ENCODE results near the gene DPH6. TPM values are rescaled to one million over a fixed set of nuclear protein-coding genes. Genes with fewer than 3 reads are reported as not detected.

DPH6 gene
- polyA plus RNA-seq, 3 donors from 2014 or later, result 12.4 to 14.5 (median 14.3) TPM

DNA sequence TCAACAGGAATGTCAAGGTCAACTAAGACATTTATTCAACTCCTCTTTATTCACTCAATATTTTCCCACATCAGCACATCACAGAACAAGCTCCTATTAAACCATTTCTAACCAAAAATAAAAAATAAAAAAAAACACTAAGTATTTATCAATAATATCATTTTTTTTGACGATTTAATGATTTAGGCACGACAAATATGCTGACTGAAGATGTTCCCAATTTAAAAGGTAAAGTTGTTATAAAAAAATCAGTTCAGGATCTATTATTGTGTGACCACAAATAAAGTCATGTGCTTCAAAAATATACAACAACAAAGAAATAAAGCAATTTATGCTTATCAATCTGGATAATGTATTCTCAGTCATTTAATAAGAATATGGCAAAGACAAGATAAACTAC is 16.2 kb downstream of the DPH6 start:
- no peak overlapping the region for H3K4me3 Mint-ChIP-seq
- no peaks in the 10 kb centered on the region for H3K9me3 Mint-ChIP-seq
- H3K27ac Mint-ChIP-seq, result no peak overlapping the region
- no peak for DNase-seq
- peaks cover 21 to 30% (median 27%) of the 10 kb centered on the region in 3 donors for H3K36me3 Mint-ChIP-seq
- H3K4me1 Mint-ChIP-seq, result no peaks in the 10 kb centered on the region
- no peaks in the 10 kb centered on the region for H3K27me3 Mint-ChIP-seq (ENCODE audit: low read depth in 3 of 3)

DNA sequence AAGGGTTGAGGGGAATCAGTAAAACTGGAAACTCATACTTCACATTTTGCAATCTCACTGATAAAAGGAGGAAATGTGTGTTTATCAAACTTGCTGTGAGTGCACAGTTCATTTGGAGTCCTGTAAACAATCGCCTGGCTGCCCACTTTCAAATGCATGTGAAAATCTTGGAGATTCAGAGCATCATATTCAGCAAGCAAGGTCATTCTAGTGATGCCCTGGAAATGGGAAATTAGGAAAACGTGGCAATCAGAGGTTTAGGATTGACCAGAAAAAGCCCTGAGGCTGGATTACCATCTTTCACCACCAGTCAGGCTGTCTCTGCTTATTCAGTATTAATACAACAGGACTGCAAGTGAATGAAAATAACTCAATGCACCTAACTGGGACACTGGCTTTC is 23.9 kb downstream of the DPH6 start:
- no peaks in the 10 kb centered on the region for H3K4me1 Mint-ChIP-seq
- no peak overlapping the region for H3K4me3 Mint-ChIP-seq
- no peaks in the 10 kb centered on the region for H3K27me3 Mint-ChIP-seq (ENCODE audit: low read depth in 3 of 3)
- peaks cover 0 to 4% (median 0%) of the 10 kb centered on the region in 3 donors for H3K36me3 Mint-ChIP-seq
- DNase-seq, result no peak
- H3K9me3 Mint-ChIP-seq, result no peaks in the 10 kb centered on the region
- no peak overlapping the region for H3K27ac Mint-ChIP-seq

DNA sequence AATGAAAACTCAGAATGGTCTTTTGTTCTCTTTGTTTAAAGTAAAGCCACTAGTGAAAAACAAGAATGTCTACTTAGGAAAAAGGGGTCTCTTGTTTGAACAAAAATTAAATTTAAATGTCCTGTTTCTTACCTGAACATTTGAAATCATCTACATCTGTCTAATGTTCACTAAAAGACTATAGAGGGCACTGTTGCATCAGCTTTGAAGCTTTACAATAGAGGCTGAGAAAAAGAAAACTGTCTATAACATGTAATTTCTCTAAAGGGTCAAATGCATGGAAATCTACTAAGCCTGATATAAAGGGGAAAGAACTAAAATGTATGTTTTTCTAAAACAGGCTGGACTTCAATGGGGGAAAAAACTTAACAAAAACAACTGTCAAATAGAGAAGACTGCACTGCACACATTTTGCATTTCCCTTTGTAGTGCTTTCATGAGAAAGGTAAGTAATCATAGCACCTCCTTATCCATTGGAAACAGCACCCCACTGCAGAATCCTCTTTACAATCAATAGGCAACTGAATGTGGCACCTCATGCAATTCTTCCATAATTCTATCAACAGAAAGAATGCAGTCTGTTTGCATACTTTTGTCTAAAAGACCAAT is 26.3 kb downstream of the DPH6 start:
- Mint-ChIP-seq H3K4me3 (no peak overlapping the region), H3K27me3 (ENCODE audit: low read depth in 3 of 3) (no peaks in the 10 kb centered on the region), H3K27ac (no peak overlapping the region), H3K9me3 (no peaks in the 10 kb centered on the region), H3K36me3 (no peaks in the 10 kb centered on the region), H3K4me1 (no peaks in the 10 kb centered on the region)
- peak; percentile 10 to 35 (median 32) for DNase-seq

DNA sequence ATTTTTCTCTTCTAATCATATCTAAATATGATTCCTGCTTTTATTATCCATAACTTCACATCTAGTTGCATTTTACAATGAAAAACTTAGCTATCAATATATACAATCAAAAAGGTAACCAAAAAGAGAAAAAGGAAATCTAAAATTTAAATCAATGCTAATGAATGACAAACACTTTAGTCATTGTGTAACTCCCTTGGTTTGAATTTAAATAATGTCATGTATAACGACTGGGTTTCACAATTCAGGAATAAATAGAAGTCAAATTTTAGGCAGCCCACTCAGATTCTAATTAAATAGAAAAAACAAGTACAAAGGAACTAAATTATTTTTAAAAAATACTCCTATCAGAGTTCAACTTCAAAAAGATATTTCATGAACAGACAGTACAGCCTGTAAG is 26.9 kb downstream of the DPH6 start:
- DNase-seq, result no peak
- Mint-ChIP-seq H3K27ac (no peak overlapping the region), H3K4me1 (no peaks in the 10 kb centered on the region), H3K9me3 (no peaks in the 10 kb centered on the region), H3K36me3 (no peaks in the 10 kb centered on the region), H3K27me3 (ENCODE audit: low read depth in 3 of 3) (no peaks in the 10 kb centered on the region), H3K4me3 (no peak overlapping the region)

DNA sequence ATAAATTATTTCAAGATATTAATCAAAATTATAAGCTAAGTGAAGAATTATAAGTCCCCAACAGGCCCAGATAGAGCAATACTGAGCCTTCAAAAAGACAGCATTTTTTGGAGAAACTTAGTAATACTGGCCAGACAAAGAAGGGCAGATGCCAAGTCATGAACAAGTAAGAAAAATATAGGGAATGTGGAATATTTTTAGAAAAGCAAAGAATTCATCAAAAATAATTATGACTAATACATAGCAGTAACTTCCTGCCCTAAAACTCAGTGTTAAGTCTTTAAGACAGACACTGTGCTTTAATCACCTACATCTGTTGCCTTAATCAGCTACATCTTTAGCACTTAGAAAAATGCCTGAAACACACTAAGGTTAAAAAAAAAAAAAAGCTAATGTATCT is 31.2 kb downstream of the DPH6 start:
- no peak for DNase-seq
- H3K36me3 Mint-ChIP-seq, result peaks cover 3 to 5% (median 4%) of the 10 kb centered on the region in 3 donors
- H3K9me3 Mint-ChIP-seq, result no peaks in the 10 kb centered on the region
- no peak overlapping the region for H3K27ac Mint-ChIP-seq
- no peak overlapping the region for H3K4me3 Mint-ChIP-seq
- H3K27me3 Mint-ChIP-seq (ENCODE audit: low read depth in 3 of 3), result no peaks in the 10 kb centered on the region
- H3K4me1 Mint-ChIP-seq, result no peaks in the 10 kb centered on the region

DNA sequence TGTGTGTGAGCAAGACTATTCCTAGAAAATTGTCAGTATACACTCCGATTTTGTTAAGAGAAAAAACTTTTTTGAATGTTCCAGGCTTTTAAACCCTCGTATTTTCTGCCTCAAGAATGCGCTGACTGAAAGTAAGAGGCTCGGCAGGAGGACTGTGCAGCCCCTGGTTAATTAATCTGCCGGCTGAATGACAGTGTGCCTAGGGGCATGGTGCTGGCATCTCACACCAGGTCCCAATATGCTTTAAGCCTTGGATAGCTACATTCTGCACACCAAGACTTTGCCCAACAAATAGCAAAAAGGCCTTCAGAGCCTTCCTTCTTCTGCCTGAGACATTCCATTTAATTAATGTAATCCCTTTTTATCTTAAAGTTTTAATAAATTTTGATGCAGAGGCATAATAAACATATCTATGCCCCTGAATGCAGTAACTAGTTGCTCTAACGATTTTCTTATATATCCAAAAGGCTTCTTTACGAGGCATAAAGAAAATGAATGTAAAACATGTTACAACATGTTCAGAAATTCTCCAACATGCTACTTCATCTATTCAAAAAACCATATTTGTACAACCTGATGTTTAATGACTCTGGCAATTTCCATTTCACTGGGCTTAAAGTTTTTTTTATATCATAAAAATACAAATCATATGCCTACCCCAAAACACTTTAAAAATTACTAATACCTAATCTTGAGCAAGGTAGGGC is 37.9 kb downstream of the DPH6 start:
- H3K36me3 Mint-ChIP-seq, result peaks cover 4 to 7% (median 5%) of the 10 kb centered on the region in 3 donors
- no peaks in the 10 kb centered on the region for H3K27me3 Mint-ChIP-seq (ENCODE audit: low read depth in 3 of 3)
- H3K27ac Mint-ChIP-seq, result no peak overlapping the region
- H3K9me3 Mint-ChIP-seq, result no peaks in the 10 kb centered on the region
- no peak overlapping the region for H3K4me3 Mint-ChIP-seq
- DNase-seq, result no peak
- peaks cover 7 to 9% of the 10 kb centered on the region in 2 donors for H3K4me1 Mint-ChIP-seq

DNA sequence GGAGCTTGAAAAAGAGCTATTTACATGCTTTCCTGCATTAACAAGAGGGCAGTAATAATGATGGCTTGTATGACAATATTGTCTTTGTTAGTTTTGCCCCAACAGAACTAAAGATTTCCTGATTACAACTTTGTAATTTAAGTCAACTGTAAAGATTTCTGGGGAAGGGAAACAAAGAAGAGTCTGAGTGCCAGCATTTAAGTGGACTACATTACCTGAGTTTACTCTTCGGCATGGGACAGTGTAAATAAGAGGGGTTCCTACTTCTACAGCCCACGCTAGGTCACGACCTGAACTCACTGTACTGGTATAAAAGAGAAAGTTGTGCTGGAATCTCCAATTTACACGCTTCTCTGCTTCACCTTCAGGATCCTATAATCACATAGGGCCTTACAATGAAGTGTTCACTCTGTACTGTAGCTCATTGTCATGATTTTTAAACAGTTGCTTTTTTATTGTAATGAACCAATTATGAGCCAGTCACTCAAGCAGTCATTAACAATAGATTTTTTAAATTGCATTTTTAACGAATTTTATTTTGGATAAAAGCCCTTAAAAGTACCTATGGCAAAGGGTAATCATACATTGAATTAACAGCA is 39.6 kb downstream of the DPH6 start:
- Mint-ChIP-seq H3K4me1 (peaks cover 7 to 9% of the 10 kb centered on the region in 2 donors), H3K27ac (peak overlapping the region in 1 of 6 donors; percentile 17), H3K9me3 (no peaks in the 10 kb centered on the region), H3K27me3 (ENCODE audit: low read depth in 3 of 3) (no peaks in the 10 kb centered on the region), H3K36me3 (peaks cover 3 to 7% (median 3%) of the 10 kb centered on the region in 3 donors), H3K4me3 (no peak overlapping the region)
- DNase-seq, result no peak

DNA sequence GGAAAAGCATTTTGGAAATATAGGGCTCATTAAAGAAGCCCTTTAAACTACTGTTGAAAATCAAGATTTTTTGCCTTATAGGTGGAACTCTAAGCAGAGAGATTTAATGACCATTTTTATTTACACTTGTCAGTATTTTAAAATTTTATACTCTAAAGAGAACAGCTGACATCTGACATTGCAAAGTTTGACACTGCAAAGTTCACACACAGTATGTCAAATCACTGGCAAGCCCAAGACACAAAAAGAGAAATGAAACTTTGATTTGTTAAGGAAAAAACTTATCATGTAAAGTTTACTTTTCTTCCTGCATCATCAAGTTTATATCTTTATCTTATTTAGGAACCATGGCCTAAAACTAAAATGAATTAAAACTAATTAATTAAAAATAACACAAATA is 40.2 kb downstream of the DPH6 start:
- Mint-ChIP-seq H3K4me1 (peaks cover 7 to 9% of the 10 kb centered on the region in 2 donors), H3K4me3 (no peak overlapping the region)

DNA sequence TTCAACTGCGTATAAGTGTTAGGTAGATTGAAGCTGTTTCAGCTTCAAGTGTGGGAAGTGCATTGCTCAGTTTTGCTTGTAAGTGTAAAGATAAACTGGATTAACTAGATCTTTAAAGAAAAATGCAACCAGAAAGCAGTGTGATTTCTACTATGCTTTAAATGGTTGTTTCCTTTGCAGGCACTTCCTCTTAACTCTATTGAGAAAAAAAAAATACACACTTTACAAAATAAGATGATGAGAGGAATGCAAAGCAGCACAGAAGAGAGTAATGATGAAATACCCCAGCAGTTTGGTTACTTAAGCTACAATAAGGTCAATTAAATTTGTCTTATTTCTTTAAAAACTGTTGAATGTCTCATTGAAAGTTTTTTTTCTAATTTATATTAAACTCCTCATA is 40.8 kb downstream of the DPH6 start:
- no peak for DNase-seq
- Mint-ChIP-seq H3K4me3 (no peak overlapping the region), H3K27me3 (ENCODE audit: low read depth in 3 of 3) (no peaks in the 10 kb centered on the region), H3K4me1 (peaks cover 7 to 9% of the 10 kb centered on the region in 2 donors), H3K9me3 (no peaks in the 10 kb centered on the region), H3K27ac (peak overlapping the region in 1 of 6 donors; percentile 27), H3K36me3 (peaks cover 0 to 9% (median 0%) of the 10 kb centered on the region in 3 donors)

More for the DNA sequence above, 40.2 kb downstream of the DPH6 start:
- no peak overlapping the region for H3K27ac Mint-ChIP-seq
- H3K36me3 Mint-ChIP-seq, result peaks cover 0 to 11% (median 0%) of the 10 kb centered on the region in 3 donors
- no peaks in the 10 kb centered on the region for H3K9me3 Mint-ChIP-seq
- no peaks in the 10 kb centered on the region for H3K27me3 Mint-ChIP-seq (ENCODE audit: low read depth in 3 of 3)
- no peak for DNase-seq

DNA sequence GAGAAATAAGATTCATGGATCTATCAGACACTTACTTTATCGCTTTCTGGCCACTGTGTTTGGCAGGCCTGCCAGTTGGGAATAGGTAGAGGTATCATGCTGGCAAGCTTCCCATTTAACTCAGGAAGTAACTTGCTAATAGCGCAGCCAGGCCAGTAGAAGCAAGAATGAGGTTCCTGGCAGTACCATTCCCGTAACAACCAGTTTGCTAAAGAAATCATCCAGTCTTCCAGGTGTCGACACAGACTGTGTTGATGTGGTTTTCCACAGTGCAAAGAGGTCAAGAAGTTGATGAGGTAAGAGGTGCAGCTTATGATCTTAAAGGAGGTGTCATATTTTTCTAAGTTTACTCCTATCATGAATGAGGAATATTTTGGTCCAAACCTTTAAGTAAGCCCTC is 46.2 kb downstream of the DPH6 start:
- Mint-ChIP-seq H3K9me3 (no peaks in the 10 kb centered on the region), H3K36me3 (peaks cover 0 to 9% (median 0%) of the 10 kb centered on the region in 3 donors), H3K27ac (no peak overlapping the region), H3K4me1 (peaks cover 4 to 15% of the 10 kb centered on the region in 2 donors), H3K27me3 (ENCODE audit: low read depth in 3 of 3) (no peaks in the 10 kb centered on the region), H3K4me3 (no peak overlapping the region)
- no peak for DNase-seq

DNA sequence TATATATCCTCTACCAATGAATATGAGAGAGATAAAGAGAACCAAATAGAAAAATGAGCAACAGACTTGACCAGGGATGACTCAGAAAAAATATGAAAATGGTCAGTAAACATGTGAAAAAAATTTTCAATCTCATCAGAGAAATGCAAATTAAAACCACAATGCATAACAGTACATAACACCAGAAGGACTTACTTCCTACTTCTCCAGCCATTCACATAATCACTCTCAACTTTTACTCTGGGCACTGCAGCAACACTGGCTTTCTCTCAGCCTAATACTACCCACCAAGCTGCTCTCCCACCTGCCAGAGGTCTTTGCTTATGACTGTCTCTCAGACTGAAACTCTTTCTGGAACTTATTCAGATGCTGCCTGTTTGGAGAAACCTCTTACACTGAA is 49.4 kb downstream of the DPH6 start:
- H3K27ac Mint-ChIP-seq, result peak overlapping the region in 2 of 6 donors; percentile 10 to 26
- no peak overlapping the region for H3K4me3 Mint-ChIP-seq
- no peak for DNase-seq
- H3K9me3 Mint-ChIP-seq, result no peaks in the 10 kb centered on the region
- no peaks in the 10 kb centered on the region for H3K27me3 Mint-ChIP-seq (ENCODE audit: low read depth in 3 of 3)
- H3K36me3 Mint-ChIP-seq, result peaks cover 0 to 5% (median 0%) of the 10 kb centered on the region in 3 donors
- H3K4me1 Mint-ChIP-seq, result peaks cover 4 to 15% of the 10 kb centered on the region in 2 donors

DNA sequence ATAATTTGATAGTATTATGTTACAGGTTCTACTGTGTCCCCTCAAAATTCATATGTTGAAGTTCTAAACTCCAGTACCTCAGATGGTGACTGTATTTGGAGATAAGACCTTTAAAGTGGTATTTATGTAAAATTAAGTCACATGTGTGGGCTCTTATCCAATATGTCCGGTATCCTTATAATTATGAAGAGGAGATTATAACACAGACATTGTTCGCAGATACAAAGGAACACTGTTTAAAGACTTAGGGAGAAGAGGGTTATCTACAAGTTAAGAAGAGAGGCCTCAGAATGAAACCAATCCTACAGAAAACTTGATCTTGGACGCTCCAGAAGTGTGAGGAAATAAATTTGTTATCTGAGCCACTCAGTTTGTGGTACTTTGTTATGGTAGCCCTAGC is 50.9 kb downstream of the DPH6 start:
- no peak for DNase-seq
- Mint-ChIP-seq H3K36me3 (no peaks in the 10 kb centered on the region), H3K27ac (no peak overlapping the region), H3K4me1 (peaks cover 4 to 15% of the 10 kb centered on the region in 2 donors), H3K27me3 (ENCODE audit: low read depth in 3 of 3) (no peaks in the 10 kb centered on the region), H3K4me3 (no peak overlapping the region), H3K9me3 (no peaks in the 10 kb centered on the region)

DNA sequence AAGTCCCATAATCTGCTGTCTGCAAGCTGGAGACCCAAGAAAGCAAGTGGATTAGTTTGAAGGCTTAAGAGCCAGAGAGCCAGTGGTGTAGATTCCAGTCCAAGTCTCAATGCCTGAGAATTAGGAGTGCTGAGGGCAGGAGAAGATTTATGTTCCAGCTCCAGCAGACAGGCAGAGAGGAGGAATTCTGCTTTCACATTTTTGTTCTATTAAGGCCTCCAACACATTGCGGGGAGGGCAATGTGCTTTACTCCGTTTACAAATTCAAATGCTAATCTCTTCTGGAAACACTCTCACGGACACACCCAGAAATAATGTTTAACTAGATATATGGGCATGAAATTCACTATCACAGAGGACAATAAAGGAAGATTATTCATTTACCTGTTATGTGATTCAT is 54.0 kb downstream of the DPH6 start:
- no peak for DNase-seq
- no peak overlapping the region for H3K4me3 Mint-ChIP-seq
- H3K27ac Mint-ChIP-seq, result no peak overlapping the region
- H3K27me3 Mint-ChIP-seq (ENCODE audit: low read depth in 3 of 3), result no peaks in the 10 kb centered on the region
- peaks cover 0 to 8% (median 6%) of the 10 kb centered on the region in 6 donors for H3K9me3 Mint-ChIP-seq
- peaks cover 8 to 15% (median 11%) of the 10 kb centered on the region in 3 donors for H3K36me3 Mint-ChIP-seq
- peaks cover 15 to 28% of the 10 kb centered on the region in 2 donors for H3K4me1 Mint-ChIP-seq

DNA sequence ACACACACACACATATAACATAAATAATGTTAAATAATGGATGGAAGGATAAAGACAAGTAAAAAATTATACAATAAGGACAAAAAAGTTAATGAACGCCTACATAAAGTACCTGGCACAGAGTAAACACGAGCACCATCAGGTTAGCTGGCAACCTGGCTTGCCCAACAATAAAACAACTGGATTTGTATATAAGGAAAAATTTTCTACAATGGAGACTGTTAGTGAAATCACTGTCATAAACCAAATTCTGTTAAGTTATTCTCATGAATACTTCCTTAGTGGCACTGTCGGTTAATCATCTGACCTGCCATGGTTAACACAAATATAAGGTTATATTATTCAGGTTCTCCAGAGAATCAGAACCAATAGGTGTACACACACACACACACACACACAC is 54.8 kb downstream of the DPH6 start:
- Mint-ChIP-seq H3K9me3 (peaks cover 2 to 13% (median 10%) of the 10 kb centered on the region in 6 donors), H3K27ac (no peak overlapping the region), H3K36me3 (peaks cover 12 to 21% (median 16%) of the 10 kb centered on the region in 3 donors), H3K4me3 (no peak overlapping the region), H3K4me1 (peaks cover 11 to 22% of the 10 kb centered on the region in 2 donors), H3K27me3 (ENCODE audit: low read depth in 3 of 3) (no peaks in the 10 kb centered on the region)
- no peak for DNase-seq
